ENCODE measurements around the gene ATP8A2.

- TF ChIP-seq CTCF (conservative IDR thresholded peaks at IDR 0.05; ENCODE audit: low read length): no peak
- no peak for TF ChIP-seq EZH2phosphoT487 (IDR thresholded peaks at IDR 0.05; ENCODE audit: borderline replicate concordance, low read depth, low read length)
These were observed 393.5 kb downstream of the ATP8A2 start for GRCh38 chr13:25765266-25765665.

All from OCI-LY7 (cell line).